ENCODE measurements around the gene ERMARD.

The ERMARD gene

DNA sequence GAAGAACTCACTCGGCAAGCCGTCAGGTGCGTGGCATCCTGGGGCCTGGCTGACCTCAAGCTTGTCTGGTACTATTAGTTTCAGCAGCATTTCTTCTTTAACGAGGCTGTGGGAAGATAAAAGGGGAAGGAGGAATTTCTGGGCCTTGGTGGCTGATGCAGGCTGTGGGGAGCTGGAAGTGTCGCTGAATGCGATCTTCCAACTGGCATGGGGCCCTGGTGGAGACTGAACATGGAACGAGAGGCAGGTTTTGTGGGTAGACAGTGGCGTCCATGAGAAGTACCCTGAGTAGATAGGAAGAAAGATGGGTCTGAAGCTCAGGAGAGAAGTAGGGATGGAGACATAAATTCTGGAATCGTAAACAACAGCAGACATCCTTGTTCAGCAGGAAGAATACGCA, 23.9 kb downstream of the ERMARD start:
- no peak overlapping the region for H3K4me2 ChIP-seq (ENCODE audit: low read depth, low read length)
- TF ChIP-seq EZH2phosphoT487 (IDR thresholded peaks at IDR 0.05; ENCODE audit: low read length): no peak
- TF ChIP-seq CTCF (IDR thresholded peaks at IDR 0.05; ENCODE audit: low read length): no peak
- TF ChIP-seq EZH2 (optimal IDR thresholded peaks at IDR 0.05; ENCODE audit: low read depth, low read length): no peak
- no peak for DNase-seq
- H3K27ac ChIP-seq (ENCODE audit: low read length): no peak overlapping the region
- no peak overlapping the region for H3K9ac ChIP-seq (ENCODE audit: low read length)
- H2AFZ ChIP-seq (ENCODE audit: low read length): no peak overlapping the region
- no peaks in the 10 kb centered on the region for H3K79me2 ChIP-seq (ENCODE audit: low read length)
- no peaks in the 10 kb centered on the region for H3K4me1 ChIP-seq (ENCODE audit: low read length)
- no peaks in the 10 kb centered on the region for H3K9me3 ChIP-seq (replicated peaks; ENCODE audit: insufficient read depth, low read length)
- no peaks in the 10 kb centered on the region for H3K27me3 ChIP-seq (replicated peaks; ENCODE audit: insufficient read depth, low read length)
- H3K36me3 ChIP-seq (replicated peaks; ENCODE audit: insufficient read depth, low read length): no peaks in the 10 kb centered on the region
- H4K20me1 ChIP-seq (ENCODE audit: insufficient read depth, low read length): no peaks in the 10 kb centered on the region
- H3K4me3 ChIP-seq (ENCODE audit: low read length): no peak overlapping the region
- H3K9me2 ChIP-seq (replicated peaks; ENCODE audit: insufficient read depth, low read length): no peaks in the 10 kb centered on the region
- no peaks in the 10 kb centered on the region for H3F3A ChIP-seq (ENCODE audit: insufficient read depth, low read length)

GRCh38 chr6:169776379-169776778, 25.0 kb downstream of the ERMARD start:
- no peaks in the 10 kb centered on the region for H3K9me3 ChIP-seq (replicated peaks; ENCODE audit: insufficient read depth, low read length)
- H3K9ac ChIP-seq (ENCODE audit: low read length): no peak overlapping the region
- TF ChIP-seq CTCF (IDR thresholded peaks at IDR 0.05; ENCODE audit: low read length): no peak
- TF ChIP-seq EZH2 (optimal IDR thresholded peaks at IDR 0.05; ENCODE audit: low read depth, low read length): no peak
- no peak for TF ChIP-seq EZH2phosphoT487 (IDR thresholded peaks at IDR 0.05; ENCODE audit: low read length)
- no peak overlapping the region for H3K4me2 ChIP-seq (ENCODE audit: low read depth, low read length)
- H3K27ac ChIP-seq (ENCODE audit: low read length): no peak overlapping the region
- H3K4me1 ChIP-seq (ENCODE audit: low read length): no peaks in the 10 kb centered on the region
- H3K27me3 ChIP-seq (replicated peaks; ENCODE audit: insufficient read depth, low read length): no peaks in the 10 kb centered on the region
- no peaks in the 10 kb centered on the region for H3K36me3 ChIP-seq (replicated peaks; ENCODE audit: insufficient read depth, low read length)
- H3K79me2 ChIP-seq (ENCODE audit: low read length): no peaks in the 10 kb centered on the region
- H3F3A ChIP-seq (ENCODE audit: insufficient read depth, low read length): no peaks in the 10 kb centered on the region
- no peak overlapping the region for H3K4me3 ChIP-seq (ENCODE audit: low read length)
- no peak overlapping the region for H2AFZ ChIP-seq (ENCODE audit: low read length)
- DNase-seq: no peak
- no peaks in the 10 kb centered on the region for H3K9me2 ChIP-seq (replicated peaks; ENCODE audit: insufficient read depth, low read length)
- no peaks in the 10 kb centered on the region for H4K20me1 ChIP-seq (ENCODE audit: insufficient read depth, low read length)

- Histone ChIP-seq H2AFZ (ENCODE audit: low read length) (no peak overlapping the region), H3K27ac (ENCODE audit: low read length) (no peak overlapping the region), H3K9me2 (replicated peaks; ENCODE audit: insufficient read depth, low read length) (no peaks in the 10 kb centered on the region), H4K20me1 (ENCODE audit: insufficient read depth, low read length) (no peaks in the 10 kb centered on the region), H3K9me3 (replicated peaks; ENCODE audit: insufficient read depth, low read length) (no peaks in the 10 kb centered on the region), H3K27me3 (replicated peaks; ENCODE audit: insufficient read depth, low read length) (no peaks in the 10 kb centered on the region), H3K4me1 (ENCODE audit: low read length) (no peaks in the 10 kb centered on the region), H3F3A (ENCODE audit: insufficient read depth, low read length) (no peaks in the 10 kb centered on the region), H3K4me2 (ENCODE audit: low read depth, low read length) (no peak overlapping the region), H3K36me3 (replicated peaks; ENCODE audit: insufficient read depth, low read length) (no peaks in the 10 kb centered on the region), H3K79me2 (ENCODE audit: low read length) (no peaks in the 10 kb centered on the region), H3K9ac (ENCODE audit: low read length) (no peak overlapping the region), H3K4me3 (ENCODE audit: low read length) (no peak overlapping the region)
- TF ChIP-seq EZH2phosphoT487 (IDR thresholded peaks at IDR 0.05; ENCODE audit: low read length) (no peak), CTCF (IDR thresholded peaks at IDR 0.05; ENCODE audit: low read length) (no peak), EZH2 (optimal IDR thresholded peaks at IDR 0.05; ENCODE audit: low read depth, low read length) (no peak)
- DNase-seq: no peak
These were observed 26.5 kb downstream of the ERMARD start for GRCh38 chr6:169777896-169778295.

Measured in MM.1S (cell line).